Panc1 (cell line): ENCODE results near the gene HIKESHI.

Experiments
- CTCF ChIP-seq: fragments of 450-650 bp; IDR thresholded peaks from 2 replicates; pipeline ENCODE4 v1.5.1; 2017; ENCODE audit warnings: mild to moderate bottlenecking
- POLR2AphosphoS5 ChIP-seq: IDR thresholded peaks from 2 replicates; pipeline ENCODE4 v1.6.1; 2012; ENCODE audit warnings: mild to moderate bottlenecking, low read depth, low read length, moderate library complexity
- REST ChIP-seq, 2 experiments: IDR thresholded peaks; 2 replicates each; pipeline ENCODE4 v1.6.1; 2011 to 2012; ENCODE audit warnings: low read depth in 2 of 2, control low read depth in 1 of 2, low read length in 1 of 2, mild to moderate bottlenecking in 1 of 2, moderate library complexity in 1 of 2; ENCODE audit not compliant: insufficient read depth in 1 of 2
- TCF7L2 ChIP-seq: IDR thresholded peaks from 2 replicates; pipeline ENCODE4 v1.6.1; 2011; ENCODE audit warnings: mild to moderate bottlenecking, low read depth, low read length, inconsistent platforms

- TF ChIP-seq CTCF (no peak), POLR2AphosphoS5 (no peak), REST (IDR thresholded peaks at IDR 0.05; ENCODE audit: insufficient read depth in 1 of 2, low read depth in 2 of 2, low read length in 1 of 2) (no peak), TCF7L2 (no peak)
These were observed 72.5 kb downstream of the HIKESHI start, which contains the start of gene CCDC81 for GRCh38 chr11:86374586-86374985.
